Measurements from ENCODE around the gene CARMIL1. TPM values are rescaled to one million over a fixed set of nuclear protein-coding genes. Genes with fewer than 3 reads are reported as not detected.

CARMIL1 gene
- total and polyA plus RNA-seq, 12 donors = 9.2 to 36.2 (median 14.5) TPM

- TF ChIP-seq POLR2A (IDR thresholded peaks at IDR 0.05) (no peak), CTCF (IDR thresholded peaks at IDR 0.05) (no peak)
- Histone ChIP-seq H3K27ac (no peak overlapping the region), H3K4me1 (replicated peaks in 1 of 2) (peaks cover 0 to 20% of the 10 kb centered on the region in 2 donors), H3K36me3 (replicated peaks in 1 of 2) (no peaks in the 10 kb centered on the region), H3K4me3 (no peak overlapping the region), H3K9me3 (replicated peaks in 1 of 3) (no peaks in the 10 kb centered on the region), H3K27me3 (no peaks in the 10 kb centered on the region)
- intact Hi-C loops (cut with DNase I) = no loop called here
- 90 to 99% (median 96%) methylated on average over 5 of the region's 5 CpGs for WGBS, 4 donors
- DNase-seq = no peak
Measured at GRCh38 chr6:25365154-25365553, 86.0 kb downstream of the CARMIL1 start.

- DNase-seq = no peak
Measured at GRCh38 chr6:25366903-25367545, 87.8 kb downstream of the CARMIL1 start.

GRCh38 chr6:25369036-25369432, 89.9 kb downstream of the CARMIL1 start:
- WGBS, 4 donors = 69 to 82% (median 76%) methylated on average over 6 of the region's 6 CpGs
- DNase-seq = no peak
- Histone ChIP-seq H3K4me3 (no peak overlapping the region), H3K4me1 (replicated peaks in 1 of 2) (peaks cover 0 to 14% of the 10 kb centered on the region in 2 donors), H3K27me3 (no peaks in the 10 kb centered on the region), H3K36me3 (replicated peaks in 1 of 2) (no peaks in the 10 kb centered on the region), H3K27ac (no peak overlapping the region), H3K9me3 (replicated peaks in 1 of 3) (no peaks in the 10 kb centered on the region)
- TF ChIP-seq CTCF (IDR thresholded peaks at IDR 0.05) (no peak), POLR2A (IDR thresholded peaks at IDR 0.05) (no peak)
- intact Hi-C loops (cut with DNase I) = no loop called here

More at GRCh38 chr6:25366903-25367545, 87.8 kb downstream of the CARMIL1 start:
- Histone ChIP-seq H3K9me3 (replicated peaks in 1 of 3) (no peaks in the 10 kb centered on the region), H3K27me3 (no peaks in the 10 kb centered on the region), H3K27ac (no peak overlapping the region), H3K36me3 (replicated peaks in 1 of 2) (no peaks in the 10 kb centered on the region), H3K4me3 (no peak overlapping the region), H3K4me1 (replicated peaks in 1 of 2) (peaks cover 0 to 14% of the 10 kb centered on the region in 2 donors)
- TF ChIP-seq POLR2A (IDR thresholded peaks at IDR 0.05) = no peak
- TF ChIP-seq CTCF (IDR thresholded peaks at IDR 0.05) = no peak
- WGBS, 4 donors = 67 to 78% (median 72%) methylated on average over 1 of the region's 1 CpG
- intact Hi-C loops (cut with DNase I) = no loop called here

- 65 to 74% (median 72%) methylated on average over 10 of the region's 10 CpGs for WGBS, 4 donors
- TF ChIP-seq POLR2A (IDR thresholded peaks at IDR 0.05) = no peak
- no peak for TF ChIP-seq CTCF (IDR thresholded peaks at IDR 0.05)
- no peaks in the 10 kb centered on the region for H3K36me3 ChIP-seq (replicated peaks in 1 of 2)
- no peak for DNase-seq
- no peaks in the 10 kb centered on the region for H3K27me3 ChIP-seq
- no peaks in the 10 kb centered on the region for H3K9me3 ChIP-seq (replicated peaks in 1 of 3)
- H3K4me1 ChIP-seq (replicated peaks in 1 of 2) = peaks cover 0 to 14% of the 10 kb centered on the region in 2 donors
- no peak overlapping the region for H3K4me3 ChIP-seq
- peak overlapping the region in 1 of 5 donors; percentile 40 for H3K27ac ChIP-seq
- intact Hi-C loops (cut with DNase I) = no loop called here
Measured at GRCh38 chr6:25369433-25370177, 90.4 kb downstream of the CARMIL1 start.
